H1 (cell line): ENCODE results near the gene EIF4E.

Experiments
- BCL11A ChIP-seq, 2 experiments: IDR thresholded peaks; one replicate each; pipeline ENCODE4 v1.6.1; 2011; ENCODE audit warnings: low read depth in 2 of 2, low read length in 2 of 2, mild to moderate bottlenecking in 2 of 2
- BRCA1 ChIP-seq: IDR thresholded peaks from 2 replicates; pipeline ENCODE4 v1.6.1; 2012; ENCODE audit warnings: low read depth, low read length, improper control_type of control experiment
- EP300 ChIP-seq, 2 experiments: IDR thresholded peaks; 1 replicate in 1 of 2; 2 replicates in 1 of 2; pipeline ENCODE4 v1.6.1; 2011 to 2012; ENCODE audit warnings: low read depth in 2 of 2, low read length in 2 of 2, mild to moderate bottlenecking in 2 of 2, borderline replicate concordance in 1 of 2, inconsistent platforms in 1 of 2, moderate library complexity in 1 of 2
- JUN ChIP-seq: IDR thresholded peaks from 2 replicates; pipeline ENCODE4 v1.6.1; 2011; ENCODE audit warnings: low read depth, mild to moderate bottlenecking, improper control_type of control experiment, low read length
- MAFK ChIP-seq: IDR thresholded peaks from 2 replicates; pipeline ENCODE4 v1.6.1; 2012; ENCODE audit warnings: low read depth, mild to moderate bottlenecking, improper control_type of control experiment, low read length
- POLR2A ChIP-seq, 2 experiments: IDR thresholded peaks; 1 replicate in 1 of 2; 2 replicates in 1 of 2; pipeline ENCODE4 v1.6.1; 2011; ENCODE audit warnings: low read depth in 2 of 2, low read length in 2 of 2, mild to moderate bottlenecking in 2 of 2; ENCODE audit errors: control extremely low read depth in 1 of 2
- RBBP5 ChIP-seq: IDR thresholded peaks from 2 replicates; pipeline ENCODE4 v1.7.1; 2012; ENCODE audit warnings: low read depth, mild to moderate bottlenecking, inconsistent platforms, low read length, moderate library complexity, borderline replicate concordance
- SIRT6 ChIP-seq: IDR thresholded peaks from one replicate; pipeline ENCODE4 v1.7.1; 2012; ENCODE audit warnings: low read length, inconsistent platforms
- SUZ12 ChIP-seq: fragments of 200-600 bp; sonication (generic); IDR thresholded peaks from 2 replicates; pipeline ENCODE4 v1.6.1; 2012; ENCODE audit warnings: mild to moderate bottlenecking, inconsistent platforms, low read length, moderate library complexity, mixed read lengths
- TCF12 ChIP-seq: IDR thresholded peaks from 2 replicates; pipeline ENCODE4 v1.6.1; 2011; ENCODE audit warnings: low read depth, mild to moderate bottlenecking, low read length
- TEAD4 ChIP-seq: IDR thresholded peaks from 2 replicates; pipeline ENCODE4 v1.6.1; 2012; ENCODE audit warnings: low read depth, low read length, inconsistent platforms, mixed read lengths
- TF ChIP-seq, protein P1 (sequence below), 3 experiments: IDR thresholded peaks; 1 replicate in 2 of 3; 2 replicates in 1 of 3; pipeline versions ENCODE4 v1.5.1 to v1.6.1; 2011; ENCODE audit warnings: low read length in 3 of 3, mild to moderate bottlenecking in 3 of 3, inconsistent platforms in 2 of 3, low read depth in 1 of 3, moderate library complexity in 1 of 3; ENCODE audit not compliant: insufficient read depth in 1 of 3; ENCODE audit errors: control extremely low read depth in 1 of 3
- TF ChIP-seq, protein P2 (sequence below): IDR thresholded peaks from 2 replicates; pipeline ENCODE4 v1.6.1; 2012; ENCODE audit warnings: inconsistent platforms

DNA sequence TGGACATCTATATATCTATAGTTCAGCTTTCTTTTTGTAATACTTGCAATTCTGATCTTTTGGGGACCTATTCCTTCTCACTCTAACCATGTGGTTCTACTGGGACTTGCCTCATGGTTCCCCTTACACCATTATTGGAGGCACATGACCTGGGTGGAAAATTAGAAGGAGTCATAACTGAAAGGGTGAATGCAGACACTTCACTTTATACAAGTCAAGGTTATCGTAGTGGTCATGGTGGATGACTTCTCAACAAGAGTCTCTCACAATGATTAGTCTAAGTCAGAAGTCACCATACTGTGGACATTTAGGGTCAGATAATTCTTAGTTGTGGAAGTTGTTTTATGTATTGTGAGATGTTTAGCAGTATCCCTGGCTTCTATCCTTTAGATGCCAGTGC lies 10.5 kb upstream of the EIF4E start:
- TF ChIP-seq TCF12 (no peak), TEAD4 (no peak), POLR2A (IDR thresholded peaks at IDR 0.05; ENCODE audit: control extremely low read depth in 1 of 2, low read depth in 2 of 2, low read length in 2 of 2) (no peak), EP300 (IDR thresholded peaks at IDR 0.05; ENCODE audit: borderline replicate concordance in 1 of 2, low read depth in 2 of 2, low read length in 2 of 2) (no peak), BRCA1 (no peak), JUN (no peak), BCL11A (IDR thresholded peaks at IDR 0.05; ENCODE audit: low read depth in 2 of 2, low read length in 2 of 2) (no peak), SUZ12 (no peak), RBBP5 (no peak), MAFK (no peak), SIRT6 (no peak)
- TF ChIP-seq, protein P1, sequence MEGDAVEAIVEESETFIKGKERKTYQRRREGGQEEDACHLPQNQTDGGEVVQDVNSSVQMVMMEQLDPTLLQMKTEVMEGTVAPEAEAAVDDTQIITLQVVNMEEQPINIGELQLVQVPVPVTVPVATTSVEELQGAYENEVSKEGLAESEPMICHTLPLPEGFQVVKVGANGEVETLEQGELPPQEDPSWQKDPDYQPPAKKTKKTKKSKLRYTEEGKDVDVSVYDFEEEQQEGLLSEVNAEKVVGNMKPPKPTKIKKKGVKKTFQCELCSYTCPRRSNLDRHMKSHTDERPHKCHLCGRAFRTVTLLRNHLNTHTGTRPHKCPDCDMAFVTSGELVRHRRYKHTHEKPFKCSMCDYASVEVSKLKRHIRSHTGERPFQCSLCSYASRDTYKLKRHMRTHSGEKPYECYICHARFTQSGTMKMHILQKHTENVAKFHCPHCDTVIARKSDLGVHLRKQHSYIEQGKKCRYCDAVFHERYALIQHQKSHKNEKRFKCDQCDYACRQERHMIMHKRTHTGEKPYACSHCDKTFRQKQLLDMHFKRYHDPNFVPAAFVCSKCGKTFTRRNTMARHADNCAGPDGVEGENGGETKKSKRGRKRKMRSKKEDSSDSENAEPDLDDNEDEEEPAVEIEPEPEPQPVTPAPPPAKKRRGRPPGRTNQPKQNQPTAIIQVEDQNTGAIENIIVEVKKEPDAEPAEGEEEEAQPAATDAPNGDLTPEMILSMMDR (IDR thresholded peaks at IDR 0.05; ENCODE audit: control extremely low read depth in 1 of 3, insufficient read depth in 1 of 3, low read depth in 1 of 3, low read length in 3 of 3) = no peak
- TF ChIP-seq, protein P2, sequence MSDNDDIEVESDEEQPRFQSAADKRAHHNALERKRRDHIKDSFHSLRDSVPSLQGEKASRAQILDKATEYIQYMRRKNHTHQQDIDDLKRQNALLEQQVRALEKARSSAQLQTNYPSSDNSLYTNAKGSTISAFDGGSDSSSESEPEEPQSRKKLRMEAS = no peak
